Adrenal gland (tissue), 12 donors: Measurements from ENCODE around the gene FAM78A. TPM values are rescaled to one million over a fixed set of nuclear protein-coding genes. Genes with fewer than 3 reads are reported as not detected.

Experiments
- DNase-seq, 7 donors: peaks; one replicate each; pipeline ENCODE4 v3.0.0-alpha.2; 2019 to 2020
- H3K27ac ChIP-seq, 5 donors: fragments of 200-600 bp; sonication (generic) in 4 of 5; 1 replicate in 3 of 5; 2 replicates in 2 of 5; pipeline versions ENCODE4 v1.5.1 to v1.8.0; 2016 to 2020; ENCODE audit warnings: mild to moderate bottlenecking in 1 of 5
- H3K27me3 ChIP-seq: fragments of 200-600 bp; 2 replicates; pipeline ENCODE4 v1.8.0; 2021
- H3K36me3 ChIP-seq, 2 donors: fragments of 200-600 bp; replicated peaks in 1 of 2; 1 replicate in 1 of 2; 2 replicates in 1 of 2; pipeline versions ENCODE4 v1.5.1 to v1.8.0; 2018 to 2022
- H3K4me1 ChIP-seq, 2 donors: fragments of 200-600 bp; replicated peaks in 1 of 2; 1 replicate in 1 of 2; 2 replicates in 1 of 2; pipeline versions ENCODE4 v1.5.1 to v1.8.0; 2018 to 2021
- H3K4me3 ChIP-seq, 4 donors: fragments of 200-600 bp; sonication (generic) in 3 of 4; one replicate each; pipeline ENCODE4 v1.5.1; 2016 to 2018
- H3K9me3 ChIP-seq, 3 donors: fragments of 200-600 bp; sonication (generic) in 1 of 3; replicated peaks in 1 of 3; 1 replicate in 2 of 3; 2 replicates in 1 of 3; pipeline versions ENCODE4 v1.5.1 to v1.8.0; 2016 to 2021
- POLR2A ChIP-seq, 2 donors: fragments of 450-650 bp; IDR thresholded peaks; one replicate each; pipeline ENCODE4 v1.6.1; 2017; ENCODE audit warnings: antibody characterized with exemption in 2 of 2, mild to moderate bottlenecking in 2 of 2, moderate library complexity in 1 of 2
- WGBS, 4 donors: extraction: QIAGEN DNeasy Blood & Tissue Kit in 2 of 4; methylation state at CpG; one replicate each; pipeline versions ENCODE4 v1.1.5 to v1.1.7; 2013 to 2017; 5-methylcytosine and 5-hydroxymethylcytosine counted together
- intact Hi-C, 2 donors: fragments of 100-400 bp; cut with DNase I; formaldehyde crosslinking; loops; one replicate each; pipeline versions ENCODE4 v1.14.1 to v1.15.0; 2022 to 2023
- polyA plus RNA-seq, 3 donors: library from polyadenylated mRNA; stranded (reverse); fragments of 200-250 nt in 2 of 3; fragments of 350-450 nt in 1 of 3; fragmentation: Illumina TruSeq in 1 of 3; extraction: RNeasy Lipid Tissue Mini Kit (QIAGEN cat#74804) in 1 of 3; gene quantifications; one replicate each; pipeline ENCODE4 v1.2.3, GENCODE V29; 2013 to 2014
- total RNA-seq, 9 donors: library from RNA; depleted of rRNA in 4 of 9; stranded (reverse); fragments of >200 nt in 4 of 9; fragments of 120-200 nt in 1 of 9; fragmentation: NEBNext Ultra II Directional in 1 of 9; extraction: Animal tissue kit (Norgen Biotek cat#: 25700) in 1 of 9; gene quantifications; one replicate each; pipeline versions ENCODE4 v1.1.0 to v1.2.4, GENCODE V29; 2013 to 2023
- TF ChIP-seq, protein P1 (sequence below), 6 experiments: fragments of 450-650 bp in 4 of 6; fragments of 200-600 bp in 2 of 6; sonication (generic) in 1 of 6; IDR thresholded peaks; 1 replicate in 5 of 6; 2 replicates in 1 of 6; pipeline versions ENCODE4 v1.5.1 to v1.8.0; 2016 to 2021; ENCODE audit warnings: antibody characterized with exemption in 6 of 6, mild to moderate bottlenecking in 2 of 6, moderate library complexity in 1 of 6
- donor health status: healthy with polysubstance abuse.
- donor health status: Bipolar disorder and iron deficiency.
- donor health status: DM: yes; HTN: yes; CAD: no.
- donor health status: DM: no; HTN: no; CAD: no.
- donor health status: DM: no; HTN: no; CAD: no.
- donor health status: DM: yes; HTN: yes; CAD: no.

FAM78A gene
- total and polyA plus RNA-seq, 12 donors, result 1.1 to 11.7 (median 6.5) TPM

DNA sequence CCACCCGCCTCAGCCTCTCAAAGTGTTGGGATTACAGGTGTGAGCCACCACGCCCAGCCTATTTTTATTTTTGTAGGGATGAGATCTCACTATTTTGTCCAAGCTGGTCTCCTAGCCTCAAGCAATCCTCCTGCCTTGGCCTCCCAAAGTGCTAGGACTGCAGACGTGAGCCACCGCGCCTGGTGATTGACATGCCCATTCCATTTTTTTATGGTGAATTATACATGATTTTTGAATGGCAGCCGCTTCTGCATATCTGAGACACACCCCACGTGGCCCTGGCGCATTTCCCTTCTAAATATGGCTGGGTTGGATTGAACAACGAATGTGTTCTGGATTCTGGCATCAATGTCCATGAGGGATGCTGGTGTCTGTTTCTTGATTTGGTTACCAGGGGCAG lies 35.9 kb upstream of the FAM78A start:
- no peaks in the 10 kb centered on the region for H3K4me1 ChIP-seq
- 83 to 89% (median 85%) methylated on average over 9 of the region's 9 CpGs for WGBS, 4 donors
- H3K27ac ChIP-seq, result no peak overlapping the region
- no peak for DNase-seq
- no peak for TF ChIP-seq POLR2A (IDR thresholded peaks at IDR 0.05)
- TF ChIP-seq, protein P1, sequence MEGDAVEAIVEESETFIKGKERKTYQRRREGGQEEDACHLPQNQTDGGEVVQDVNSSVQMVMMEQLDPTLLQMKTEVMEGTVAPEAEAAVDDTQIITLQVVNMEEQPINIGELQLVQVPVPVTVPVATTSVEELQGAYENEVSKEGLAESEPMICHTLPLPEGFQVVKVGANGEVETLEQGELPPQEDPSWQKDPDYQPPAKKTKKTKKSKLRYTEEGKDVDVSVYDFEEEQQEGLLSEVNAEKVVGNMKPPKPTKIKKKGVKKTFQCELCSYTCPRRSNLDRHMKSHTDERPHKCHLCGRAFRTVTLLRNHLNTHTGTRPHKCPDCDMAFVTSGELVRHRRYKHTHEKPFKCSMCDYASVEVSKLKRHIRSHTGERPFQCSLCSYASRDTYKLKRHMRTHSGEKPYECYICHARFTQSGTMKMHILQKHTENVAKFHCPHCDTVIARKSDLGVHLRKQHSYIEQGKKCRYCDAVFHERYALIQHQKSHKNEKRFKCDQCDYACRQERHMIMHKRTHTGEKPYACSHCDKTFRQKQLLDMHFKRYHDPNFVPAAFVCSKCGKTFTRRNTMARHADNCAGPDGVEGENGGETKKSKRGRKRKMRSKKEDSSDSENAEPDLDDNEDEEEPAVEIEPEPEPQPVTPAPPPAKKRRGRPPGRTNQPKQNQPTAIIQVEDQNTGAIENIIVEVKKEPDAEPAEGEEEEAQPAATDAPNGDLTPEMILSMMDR (IDR thresholded peaks at IDR 0.05), result no peak
- intact Hi-C loops, result no loop called here
- H3K4me3 ChIP-seq, result no peak overlapping the region
- no peaks in the 10 kb centered on the region for H3K9me3 ChIP-seq
- H3K27me3 ChIP-seq, result no peaks in the 10 kb centered on the region
- no peaks in the 10 kb centered on the region for H3K36me3 ChIP-seq

DNA sequence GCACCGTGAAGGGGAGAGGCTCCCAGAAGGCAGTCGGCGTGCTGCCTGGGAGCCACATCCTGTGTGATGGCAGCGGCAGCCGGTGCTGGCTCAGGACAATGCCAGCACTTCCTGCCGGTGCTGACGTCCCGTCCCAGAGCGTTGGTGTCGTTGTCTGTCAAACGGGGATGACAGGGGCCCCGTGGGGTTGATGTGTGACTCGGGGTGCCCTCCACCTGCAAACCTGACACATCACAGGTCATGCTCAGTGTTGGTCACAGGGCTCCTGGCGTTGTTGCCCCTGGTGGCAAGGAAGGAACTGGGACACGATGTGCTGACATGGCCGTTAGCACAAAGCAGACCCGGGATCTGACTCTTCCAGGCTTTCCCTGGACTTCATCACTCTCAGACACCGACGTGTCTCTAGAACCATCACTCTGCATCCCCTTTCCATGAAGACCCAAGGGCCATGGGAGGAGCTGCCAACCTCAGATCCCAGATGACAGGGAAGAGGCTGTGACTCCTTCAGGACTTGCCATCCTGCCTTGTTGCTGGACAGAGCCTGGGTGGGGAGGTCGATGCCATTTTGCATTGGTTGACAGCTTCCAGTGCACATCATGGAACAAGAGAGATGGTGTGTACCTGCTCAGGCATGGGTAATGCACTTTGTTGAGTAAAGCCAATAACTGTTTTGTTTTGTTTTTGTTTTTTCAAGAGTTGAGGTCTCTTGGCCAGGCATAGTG lies 34.7 kb upstream of the FAM78A start:
- no peak overlapping the region for H3K4me3 ChIP-seq
- H3K27me3 ChIP-seq, result no peaks in the 10 kb centered on the region
- peak in 2 of 7 donors; percentile 19 to 55 for DNase-seq
- intact Hi-C loops, result no loop called here
- no peaks in the 10 kb centered on the region for H3K9me3 ChIP-seq
- no peaks in the 10 kb centered on the region for H3K4me1 ChIP-seq
- TF ChIP-seq, protein P1 (IDR thresholded peaks at IDR 0.05), result peak in 1 of 6 experiments; percentile 8
- no peak for TF ChIP-seq POLR2A (IDR thresholded peaks at IDR 0.05)
- 30 to 49% (median 33%) methylated on average over 2 to 20 of the region's 20 CpGs for WGBS, 4 donors
- H3K36me3 ChIP-seq, result no peaks in the 10 kb centered on the region
- H3K27ac ChIP-seq, result no peak overlapping the region

DNA sequence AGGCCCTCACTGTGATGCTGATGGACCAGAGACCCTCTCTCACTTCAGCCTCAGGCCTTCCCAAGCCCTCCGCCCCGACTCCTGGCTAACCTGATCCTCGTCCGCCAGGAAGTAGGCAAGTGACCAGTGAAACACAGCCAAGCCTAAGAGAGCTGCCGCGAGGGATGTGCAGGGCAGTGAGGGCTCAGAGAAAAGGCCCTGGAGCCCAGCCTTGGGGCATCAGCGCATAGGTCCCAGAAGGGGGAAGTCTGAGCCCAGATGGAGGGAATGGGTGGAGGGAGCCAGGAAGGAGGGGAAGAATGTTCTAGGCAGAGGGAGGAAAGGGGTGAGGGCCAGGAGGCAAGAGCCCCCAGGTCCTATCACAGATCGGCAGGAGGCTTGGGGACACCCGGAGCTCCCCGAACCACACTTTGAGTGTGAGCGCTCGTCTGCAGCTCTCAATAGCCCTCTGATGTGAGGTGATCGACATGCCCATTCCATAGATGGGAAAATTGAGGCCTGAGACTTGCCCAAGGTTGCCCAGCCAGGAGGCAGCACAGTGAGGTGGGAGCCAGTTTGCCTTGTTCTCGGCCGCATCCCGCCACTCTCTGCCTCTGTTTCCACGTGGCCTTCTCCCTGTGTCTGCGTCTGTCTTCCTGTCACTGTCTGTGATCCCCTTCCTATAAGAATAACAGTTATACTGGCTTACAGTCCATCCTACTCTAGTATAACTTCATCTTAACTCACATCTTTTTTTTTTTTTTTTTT lies 33.4 kb upstream of the FAM78A start:
- Histone ChIP-seq H3K27me3 (no peaks in the 10 kb centered on the region), H3K4me1 (no peaks in the 10 kb centered on the region), H3K9me3 (no peaks in the 10 kb centered on the region), H3K4me3 (no peak overlapping the region), H3K27ac (no peak overlapping the region), H3K36me3 (no peaks in the 10 kb centered on the region)
- WGBS, 4 donors, result 80 to 91% (median 84%) methylated on average over 15 to 18 of the region's 18 CpGs
- TF ChIP-seq, protein P1 (IDR thresholded peaks at IDR 0.05), result no peak
- no peak for TF ChIP-seq POLR2A (IDR thresholded peaks at IDR 0.05)
- no peak for DNase-seq
- intact Hi-C loops, result no loop called here

DNA sequence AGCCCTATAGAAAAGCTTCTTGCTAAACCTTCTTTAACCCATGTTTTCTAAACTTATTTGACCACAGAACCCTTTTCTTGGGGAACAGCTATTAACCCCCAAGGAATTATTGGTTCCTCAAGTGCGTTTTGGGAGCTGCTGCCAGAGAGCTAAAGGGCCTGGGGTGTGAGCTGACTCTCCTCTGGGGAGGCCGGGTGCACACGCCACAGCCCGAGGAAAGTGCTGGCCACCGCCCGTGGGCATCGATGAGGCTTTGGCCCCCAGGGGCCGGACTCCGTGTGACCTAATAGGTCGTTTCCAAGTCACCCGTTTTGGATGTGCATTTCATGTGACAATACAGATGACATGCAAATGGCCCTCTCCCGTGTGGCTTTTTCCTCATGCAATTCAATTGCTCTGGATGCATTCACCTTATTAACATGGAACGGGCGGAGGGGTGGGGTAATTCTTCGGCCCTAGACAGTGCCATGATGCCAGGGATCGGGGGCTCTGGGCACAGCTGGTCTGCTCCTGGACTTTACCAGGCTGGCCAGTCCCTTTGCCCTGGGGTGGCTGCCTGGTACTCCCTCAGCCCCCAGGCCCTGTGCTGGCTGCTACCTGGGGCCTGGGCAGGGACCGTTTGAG lies 32.7 kb upstream of the FAM78A start:
- Histone ChIP-seq H3K27ac (no peak overlapping the region), H3K4me1 (no peaks in the 10 kb centered on the region), H3K36me3 (no peaks in the 10 kb centered on the region), H3K9me3 (no peaks in the 10 kb centered on the region), H3K27me3 (no peaks in the 10 kb centered on the region), H3K4me3 (no peak overlapping the region)
- no peak for DNase-seq
- 80 to 88% (median 82%) methylated on average over 14 to 17 of the region's 17 CpGs for WGBS, 4 donors
- TF ChIP-seq, protein P1 (IDR thresholded peaks at IDR 0.05), result no peak
- TF ChIP-seq POLR2A (IDR thresholded peaks at IDR 0.05), result no peak
- intact Hi-C loops, result no loop called here
